Measurements from ENCODE around the gene GCFC2. TPM values are rescaled to one million over a fixed set of nuclear protein-coding genes. Genes with fewer than 3 reads are reported as not detected.

Gene GCFC2
- total RNA-seq, 6 experiments from 2014 or later: 10.9 to 21.6 (median 16.5) TPM

DNA sequence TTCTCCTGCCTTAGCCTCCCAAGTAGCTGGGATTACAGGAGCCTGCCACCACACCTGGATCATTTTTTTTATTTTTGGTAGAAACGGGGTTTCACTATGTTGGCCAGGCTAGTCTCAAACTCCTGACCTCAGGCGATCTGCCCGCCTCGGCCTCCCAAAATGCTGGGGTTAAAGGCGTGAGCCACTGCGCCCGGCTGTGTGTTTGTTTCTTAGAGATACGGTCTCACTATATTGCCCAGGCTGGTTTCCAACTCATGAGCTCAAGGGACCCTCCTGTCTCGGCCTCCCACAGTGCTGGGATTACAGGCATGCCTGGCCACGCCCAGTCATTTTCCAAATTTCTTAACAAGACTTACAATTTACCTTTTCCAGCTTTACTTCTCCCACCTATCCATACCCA lies 65.1 kb downstream of the GCFC2 start:
- H3K4me3 ChIP-seq: no peak overlapping the region

DNA sequence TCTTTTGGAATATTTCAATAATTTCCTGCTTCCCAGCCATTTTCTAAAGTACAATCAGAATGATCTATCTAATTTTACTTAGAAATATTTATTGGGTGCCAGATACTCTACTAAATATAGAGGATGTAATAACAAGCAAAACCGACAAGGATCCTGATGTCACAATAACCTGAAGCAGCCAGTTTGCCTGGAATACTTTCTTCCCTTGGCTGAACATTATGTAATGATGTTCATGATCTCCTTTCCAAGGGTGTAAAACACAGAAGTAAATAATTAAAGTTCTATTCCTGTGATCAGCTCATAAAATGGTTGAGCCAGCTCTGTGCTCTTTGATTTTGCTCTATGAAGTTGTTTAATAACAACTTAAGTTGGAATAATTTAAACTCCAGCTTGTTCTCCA lies 66.7 kb downstream of the GCFC2 start:
- no peaks in the 10 kb centered on the region for H3K27me3 ChIP-seq
- intact Hi-C loops (cut with DNase I): no loop called here
- DNase-seq (no peak), ATAC-seq (no peak)
- H3K27ac ChIP-seq: no peak overlapping the region
- H3K36me3 ChIP-seq: no peaks in the 10 kb centered on the region
- WGBS (ENCODE audit: insufficient coverage, low coverage, low lambda C conversion rate, missing lambda C conversion rate): 69% methylated on average over 1 of the region's 1 CpG
- peaks cover 0 to 11% (median 0%) of the 10 kb centered on the region in 4 donors for H3K4me1 ChIP-seq
- no peaks in the 10 kb centered on the region for H3K9me3 ChIP-seq
- TF ChIP-seq POLR2A (IDR thresholded peaks at IDR 0.05): no peak
- TF ChIP-seq, protein P1, sequence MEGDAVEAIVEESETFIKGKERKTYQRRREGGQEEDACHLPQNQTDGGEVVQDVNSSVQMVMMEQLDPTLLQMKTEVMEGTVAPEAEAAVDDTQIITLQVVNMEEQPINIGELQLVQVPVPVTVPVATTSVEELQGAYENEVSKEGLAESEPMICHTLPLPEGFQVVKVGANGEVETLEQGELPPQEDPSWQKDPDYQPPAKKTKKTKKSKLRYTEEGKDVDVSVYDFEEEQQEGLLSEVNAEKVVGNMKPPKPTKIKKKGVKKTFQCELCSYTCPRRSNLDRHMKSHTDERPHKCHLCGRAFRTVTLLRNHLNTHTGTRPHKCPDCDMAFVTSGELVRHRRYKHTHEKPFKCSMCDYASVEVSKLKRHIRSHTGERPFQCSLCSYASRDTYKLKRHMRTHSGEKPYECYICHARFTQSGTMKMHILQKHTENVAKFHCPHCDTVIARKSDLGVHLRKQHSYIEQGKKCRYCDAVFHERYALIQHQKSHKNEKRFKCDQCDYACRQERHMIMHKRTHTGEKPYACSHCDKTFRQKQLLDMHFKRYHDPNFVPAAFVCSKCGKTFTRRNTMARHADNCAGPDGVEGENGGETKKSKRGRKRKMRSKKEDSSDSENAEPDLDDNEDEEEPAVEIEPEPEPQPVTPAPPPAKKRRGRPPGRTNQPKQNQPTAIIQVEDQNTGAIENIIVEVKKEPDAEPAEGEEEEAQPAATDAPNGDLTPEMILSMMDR (IDR thresholded peaks at IDR 0.05): no peak
- no peak overlapping the region for H3K4me3 ChIP-seq

More for the DNA sequence above, 65.1 kb downstream of the GCFC2 start:
- no peak overlapping the region for H3K27ac ChIP-seq
- intact Hi-C loops (cut with DNase I): no loop called here
- peaks cover 0 to 10% (median 0%) of the 10 kb centered on the region in 4 donors for H3K4me1 ChIP-seq
- no peaks in the 10 kb centered on the region for H3K27me3 ChIP-seq
- TF ChIP-seq POLR2A (IDR thresholded peaks at IDR 0.05): no peak
- TF ChIP-seq, protein P1 (IDR thresholded peaks at IDR 0.05): no peak
- no peaks in the 10 kb centered on the region for H3K9me3 ChIP-seq
- peaks cover 0 to 5% (median 0%) of the 10 kb centered on the region in 4 donors for H3K36me3 ChIP-seq
- no peak for ATAC-seq
- no peak for DNase-seq
- 85% methylated on average over 3 of the region's 10 CpGs for WGBS (ENCODE audit: insufficient coverage, low coverage, low lambda C conversion rate, missing lambda C conversion rate)

GRCh38 chr2:75641587-75641986 lies 69.1 kb downstream of the GCFC2 start:
- intact Hi-C loops (cut with DNase I): no loop called here
- DNase-seq (no peak), ATAC-seq (peak in 1 of 4 donors; percentile 24)
- no peak overlapping the region for H3K27ac ChIP-seq
- no peak for TF ChIP-seq POLR2A (IDR thresholded peaks at IDR 0.05)
- TF ChIP-seq, protein P1 (IDR thresholded peaks at IDR 0.05): no peak
- peaks cover 0 to 6% (median 0%) of the 10 kb centered on the region in 4 donors for H3K4me1 ChIP-seq
- no peaks in the 10 kb centered on the region for H3K9me3 ChIP-seq
- no peak overlapping the region for H3K4me3 ChIP-seq
- WGBS (ENCODE audit: insufficient coverage, low coverage, low lambda C conversion rate, missing lambda C conversion rate): 38% methylated on average over 1 of the region's 1 CpG
- H3K36me3 ChIP-seq: no peaks in the 10 kb centered on the region
- H3K27me3 ChIP-seq: no peaks in the 10 kb centered on the region

- Histone ChIP-seq H3K4me3 (no peak overlapping the region), H3K36me3 (no peaks in the 10 kb centered on the region), H3K9me3 (no peaks in the 10 kb centered on the region), H3K27me3 (no peaks in the 10 kb centered on the region), H3K4me1 (peaks cover 0 to 6% (median 0%) of the 10 kb centered on the region in 4 donors), H3K27ac (no peak overlapping the region)
- no peak for TF ChIP-seq POLR2A (IDR thresholded peaks at IDR 0.05)
- TF ChIP-seq, protein P1 (IDR thresholded peaks at IDR 0.05): peak; percentile 91 to 99 (median 98)
- ATAC-seq (peak; percentile 99 to 100 (median 100)), DNase-seq (peak; percentile 63 to 67 (median 65))
- WGBS (ENCODE audit: insufficient coverage, low coverage, low lambda C conversion rate, missing lambda C conversion rate): 0% methylated on average over 3 of the region's 3 CpGs
- intact Hi-C loops (cut with DNase I): no loop called here
These were observed 70.0 kb downstream of the GCFC2 start for GRCh38 chr2:75640621-75641121.

Data from right lobe of liver (tissue), 6 donors.